ENCODE data around the gene CDC42SE1. TPM values are rescaled to one million over a fixed set of nuclear protein-coding genes. Genes with fewer than 3 reads are reported as not detected.
A peak's percentile ranks its signal among the peaks of the same experiment; 100 is the strongest.

CDC42SE1 gene
- total RNA-seq, 1 experiment from 2014 or later: 76.3 TPM

- TF ChIP-seq ZNF512 (CRISPR knock-in tag; IDR thresholded peaks at IDR 0.05; ENCODE audit: borderline replicate concordance) (no peak), PREB (CRISPR knock-in tag; IDR thresholded peaks at IDR 0.05; ENCODE audit: borderline replicate concordance) (no peak), ZNF232 (CRISPR knock-in tag; IDR thresholded peaks at IDR 0.05) (0 out of 2 replicates have a peak, but pooled peaks have one; percentile 35), ZNF416 (CRISPR knock-in tag; IDR thresholded peaks at IDR 0.05) (no peak), ZNF317 (CRISPR knock-in tag; IDR thresholded peaks at IDR 0.05; ENCODE audit: borderline replicate concordance, low read depth) (peak; percentile 43; the same call in 1 of the 2 replicates), ZBTB21 (CRISPR knock-in tag; IDR thresholded peaks at IDR 0.05; ENCODE audit: borderline replicate concordance) (no peak), ATF1 (CRISPR knock-in tag; IDR thresholded peaks at IDR 0.05) (0 out of 2 replicates have a peak, but pooled peaks have one; percentile 21), ESRRA (CRISPR knock-in tag; IDR thresholded peaks at IDR 0.05; ENCODE audit: borderline replicate concordance) (peak; percentile 42; the same call in 1 of the 2 replicates), NR2C2 (CRISPR knock-in tag; IDR thresholded peaks at IDR 0.05) (no peak), E2F5 (CRISPR knock-in tag; IDR thresholded peaks at IDR 0.05) (peak; percentile 82), JAZF1 (CRISPR knock-in tag; IDR thresholded peaks at IDR 0.05) (no peak), RELA (CRISPR knock-in tag; IDR thresholded peaks at IDR 0.05; ENCODE audit: borderline replicate concordance) (no peak), ETV6 (CRISPR knock-in tag; IDR thresholded peaks at IDR 0.05) (peak; percentile 76; the same call in 1 of the 2 replicates), KAT7 (CRISPR knock-in tag; IDR thresholded peaks at IDR 0.05; ENCODE audit: borderline replicate concordance) (peak; percentile 91; the same call in 1 of the 2 replicates), MAX (CRISPR knock-in tag; IDR thresholded peaks at IDR 0.05) (peak; percentile 65), CBFB (CRISPR knock-in tag; IDR thresholded peaks at IDR 0.05; ENCODE audit: low read depth) (no peak), ATF3 (CRISPR knock-in tag; conservative IDR thresholded peaks at IDR 0.05) (no peak), FOXK1 (CRISPR knock-in tag; IDR thresholded peaks at IDR 0.05) (peak; percentile 65; the same call in 1 of the 2 replicates), GTF2I (CRISPR knock-in tag; conservative IDR thresholded peaks at IDR 0.05) (no peak), ELF4 (CRISPR knock-in tag; IDR thresholded peaks at IDR 0.05; ENCODE audit: low read depth) (0 out of 2 replicates have a peak, but pooled peaks have one; percentile 56), NFE2L1 (CRISPR knock-in tag; IDR thresholded peaks at IDR 0.05) (no peak), CREB1 (CRISPR knock-in tag; IDR thresholded peaks at IDR 0.05) (no peak; the same call in 1 of the 2 replicates)
Observed at GRCh38 chr1:151059109-151060006, at the start of gene CDC42SE1 (continued).

- no peak overlapping the region for H3K4me3 Mint-ChIP-seq
- no peaks in the 10 kb centered on the region for H3K36me3 Mint-ChIP-seq
- POLR2A ChIA-PET: no interaction called here
- ATAC-seq (no peak), DNase-seq (ENCODE audit: low spot score) (no peak)
- H3K9me3 Mint-ChIP-seq: no peaks in the 10 kb centered on the region
- CTCF ChIA-PET: interaction anchor here (0.6 to 11.6 kb wide), 3 partner anchors 8 to 54 kb away, joined by 3 to 77 read pairs (median 4); no protein-coding TSS in a partner anchor
- H3K27me3 Mint-ChIP-seq (ENCODE audit: low read depth): no peaks in the 10 kb centered on the region
- H3K4me1 Mint-ChIP-seq: no peaks in the 10 kb centered on the region
- TF ChIP-seq GABPB1 (CRISPR knock-in tag; IDR thresholded peaks at IDR 0.05): peak; percentile 66
- TF ChIP-seq ZNF281 (CRISPR knock-in tag; IDR thresholded peaks at IDR 0.05): no peak
- H3K27ac Mint-ChIP-seq: no peak overlapping the region
Observed at GRCh38 chr1:151108331-151108730, 48.9 kb upstream of the CDC42SE1 start.

Data from WTC11 (cell line).